GM23248 (cell line): Measurements from ENCODE around the gene CADPS. TPM values are rescaled to one million over a fixed set of nuclear protein-coding genes. Genes with fewer than 3 reads are reported as not detected.

Experiments
- DNase-seq: peaks from one replicate; pipeline ENCODE4 v3.0.0-alpha.2; 2015
- H2AFZ ChIP-seq: fragments of 200-600 bp; sonication (generic); 2 replicates; pipeline ENCODE4 v1.6.1; 2016; ENCODE audit warnings: antibody characterized with exemption
- H3F3A ChIP-seq: fragments of 200-600 bp; sonication (generic); 2 replicates; pipeline ENCODE4 v1.6.1; 2016; ENCODE audit warnings: mild to moderate bottlenecking, antibody characterized with exemption, mixed run types; ENCODE audit not compliant: insufficient read depth
- H3K27ac ChIP-seq: fragments of 200-600 bp; sonication (generic); 2 replicates; pipeline ENCODE4 v1.5.1; 2016; ENCODE audit warnings: mild to moderate bottlenecking
- H3K27me3 ChIP-seq: fragments of 200-600 bp; sonication (generic); replicated peaks from 2 replicates; pipeline ENCODE4 v1.6.1; 2016; ENCODE audit warnings: mild to moderate bottlenecking; ENCODE audit not compliant: insufficient read depth
- H3K36me3 ChIP-seq: fragments of 200-600 bp; sonication (generic); 2 replicates; pipeline ENCODE4 v1.6.1; 2016; ENCODE audit warnings: low read depth, mild to moderate bottlenecking
- H3K4me1 ChIP-seq: fragments of 200-600 bp; sonication (generic); 2 replicates; pipeline ENCODE4 v1.6.1; 2016; ENCODE audit warnings: mild to moderate bottlenecking; ENCODE audit not compliant: insufficient read depth
- H3K4me2 ChIP-seq: fragments of 200-600 bp; sonication (generic); one replicate; pipeline ENCODE4 v1.6.1; 2016; ENCODE audit warnings: mild to moderate bottlenecking; ENCODE audit not compliant: unreplicated experiment
- H3K4me3 ChIP-seq: fragments of 200-600 bp; sonication (generic); 2 replicates; pipeline ENCODE4 v1.5.1; 2016; ENCODE audit warnings: mild to moderate bottlenecking
- H3K79me2 ChIP-seq: fragments of 200-600 bp; sonication (generic); 2 replicates; pipeline ENCODE4 v1.6.1; 2016; ENCODE audit warnings: mild to moderate bottlenecking; ENCODE audit not compliant: insufficient read depth
- H3K9ac ChIP-seq: fragments of 200-600 bp; sonication (generic); 2 replicates; pipeline ENCODE4 v1.6.1; 2016; ENCODE audit warnings: mild to moderate bottlenecking
- H3K9me2 ChIP-seq: fragments of 200-600 bp; sonication (generic); 2 replicates; pipeline ENCODE4 v1.6.1; 2016; ENCODE audit warnings: mixed run types, mild to moderate bottlenecking, moderate library complexity; ENCODE audit not compliant: insufficient read depth
- H3K9me3 ChIP-seq: fragments of 200-600 bp; sonication (generic); one replicate; pipeline ENCODE4 v1.6.1; 2017; ENCODE audit warnings: low read depth
- H4K20me1 ChIP-seq: fragments of 200-600 bp; sonication (generic); 2 replicates; pipeline ENCODE4 v1.6.0; 2016; ENCODE audit not compliant: insufficient read depth
- EZH2 ChIP-seq: fragments of 200-600 bp; sonication (generic); IDR thresholded peaks from 2 replicates; pipeline ENCODE4 v1.6.1; 2018; ENCODE audit warnings: antibody characterized with exemption, mild to moderate bottlenecking; ENCODE audit not compliant: insufficient read depth, poor library complexity, severe bottlenecking
- EZH2phosphoT487 ChIP-seq: fragments of 200-600 bp; sonication (generic); IDR thresholded peaks from 2 replicates; pipeline ENCODE4 v1.6.1; 2018; ENCODE audit warnings: antibody characterized with exemption, moderate library complexity, mild to moderate bottlenecking, low read depth; ENCODE audit not compliant: insufficient read depth
- WGBS, 2 experiments: methylation state at CpG; one replicate each; pipeline ENCODE4 v1.1.6; 2015 to 2017; ENCODE audit warnings: low lambda C conversion rate in 2 of 2, low coverage in 1 of 2; ENCODE audit errors: missing lambda C conversion rate in 2 of 2; 5-methylcytosine and 5-hydroxymethylcytosine counted together
- in situ Hi-C: fragments of 300-500 bp; cut with MboI; formaldehyde crosslinking; loops from 2 replicates; pipeline ENCODE4 v1.15.0; 2020
- polyA plus RNA-seq: library from polyadenylated mRNA; unstranded; fragments of >200 nt; fragmentation: Nextera tagmentation; extraction: Ambion mirVana; gene quantifications from 2 replicates; pipeline ENCODE4 v1.2.1, GENCODE V29; 2016
- total RNA-seq: library from RNA; depleted of rRNA; stranded (reverse); fragments of >200 nt; shearing (Covaris generic); gene quantifications from 2 replicates; pipeline ENCODE4 v1.2.3, GENCODE V29; 2014

Gene CADPS
- total and polyA plus RNA-seq, 2 experiments from 2014 or later: 3.0 to 4.1 TPM

- H3K4me3 ChIP-seq: no peak overlapping the region
- no peaks in the 10 kb centered on the region for H4K20me1 ChIP-seq
- in situ Hi-C loops: no loop called here
- H3K79me2 ChIP-seq: no peaks in the 10 kb centered on the region
- H3K9me3 ChIP-seq: no peaks in the 10 kb centered on the region
- no peak overlapping the region for H3K4me2 ChIP-seq
- 48 to 52% methylated on average over 1 of the region's 1 CpG for WGBS, 2 experiments
- no peak overlapping the region for H3K27ac ChIP-seq
- H3K4me1 ChIP-seq: no peaks in the 10 kb centered on the region
- no peak for DNase-seq
- H3K9me2 ChIP-seq: no peaks in the 10 kb centered on the region
- no peaks in the 10 kb centered on the region for H3F3A ChIP-seq
- no peak overlapping the region for H3K9ac ChIP-seq
- no peaks in the 10 kb centered on the region for H3K36me3 ChIP-seq
- no peak overlapping the region for H2AFZ ChIP-seq
- no peak for TF ChIP-seq EZH2phosphoT487
- TF ChIP-seq EZH2: no peak
- H3K27me3 ChIP-seq: no peaks in the 10 kb centered on the region; the same call in 1 of the 2 replicates
Observed at GRCh38 chr3:62888778-62889177, 13.6 kb upstream of the CADPS start.

GRCh38 chr3:62888180-62888579 is 13.0 kb upstream of the CADPS start:
- Histone ChIP-seq H2AFZ (no peak overlapping the region), H3K27ac (no peak overlapping the region), H3K27me3 (no peaks in the 10 kb centered on the region; the same call in 1 of the 2 replicates), H3K4me1 (no peaks in the 10 kb centered on the region), H3K9me2 (no peaks in the 10 kb centered on the region), H4K20me1 (no peaks in the 10 kb centered on the region), H3K79me2 (no peaks in the 10 kb centered on the region), H3K9me3 (no peaks in the 10 kb centered on the region), H3F3A (no peaks in the 10 kb centered on the region), H3K36me3 (no peaks in the 10 kb centered on the region), H3K4me2 (no peak overlapping the region), H3K9ac (no peak overlapping the region), H3K4me3 (no peak overlapping the region)
- no peak for DNase-seq
- in situ Hi-C loops: no loop called here
- TF ChIP-seq EZH2 (no peak), EZH2phosphoT487 (no peak)
- WGBS, 2 experiments: 21 to 24% methylated on average over 3 of the region's 3 CpGs

GRCh38 chr3:62885136-62885535 is 9.9 kb upstream of the CADPS start:
- H3K4me3 ChIP-seq: no peak overlapping the region
- 40 to 53% methylated on average over 2 of the region's 2 CpGs for WGBS, 2 experiments
- no peaks in the 10 kb centered on the region for H3K4me1 ChIP-seq
- H3F3A ChIP-seq: peaks cover 3% of the 10 kb centered on the region; the same call in 1 of the 2 replicates
- no peak overlapping the region for H3K27ac ChIP-seq
- H3K9ac ChIP-seq: no peak overlapping the region
- no peaks in the 10 kb centered on the region for H3K79me2 ChIP-seq
- H3K27me3 ChIP-seq: no peaks in the 10 kb centered on the region; the same call in 1 of the 2 replicates
- no peak overlapping the region for H3K4me2 ChIP-seq
- TF ChIP-seq EZH2 (no peak), EZH2phosphoT487 (no peak)
- in situ Hi-C loops: no loop called here
- no peaks in the 10 kb centered on the region for H3K36me3 ChIP-seq
- H3K9me2 ChIP-seq: no peaks in the 10 kb centered on the region
- H4K20me1 ChIP-seq: no peaks in the 10 kb centered on the region
- no peaks in the 10 kb centered on the region for H3K9me3 ChIP-seq
- DNase-seq: no peak
- no peak overlapping the region for H2AFZ ChIP-seq

- in situ Hi-C loops: no loop called here
- Histone ChIP-seq H3K79me2 (no peaks in the 10 kb centered on the region), H3K27me3 (no peaks in the 10 kb centered on the region; the same call in 1 of the 2 replicates), H3K4me3 (no peak overlapping the region), H3K4me2 (no peak overlapping the region), H3K4me1 (no peaks in the 10 kb centered on the region), H4K20me1 (no peaks in the 10 kb centered on the region), H3K36me3 (no peaks in the 10 kb centered on the region), H3K27ac (no peak overlapping the region), H3F3A (peaks cover 3% of the 10 kb centered on the region; the same call in 1 of the 2 replicates), H3K9me3 (no peaks in the 10 kb centered on the region), H2AFZ (no peak overlapping the region), H3K9ac (no peak overlapping the region), H3K9me2 (no peaks in the 10 kb centered on the region)
- no peak for TF ChIP-seq EZH2
- no peak for TF ChIP-seq EZH2phosphoT487
- no peak for DNase-seq
- WGBS, 2 experiments: 24 to 29% methylated on average over 3 of the region's 3 CpGs
Observed at GRCh38 chr3:62884096-62884870, 9.1 kb upstream of the CADPS start.
